IPS DF 4.7 (cell line): Measurements from ENCODE around the gene FOXJ3.

ENCODE experiments used
- DNase-seq: peaks from one replicate; pipeline ENCODE4 v3.0.0-alpha.2; 2013; ENCODE audit warnings: low spot score; ENCODE audit errors: extremely low read depth

FOXJ3 gene

DNA sequence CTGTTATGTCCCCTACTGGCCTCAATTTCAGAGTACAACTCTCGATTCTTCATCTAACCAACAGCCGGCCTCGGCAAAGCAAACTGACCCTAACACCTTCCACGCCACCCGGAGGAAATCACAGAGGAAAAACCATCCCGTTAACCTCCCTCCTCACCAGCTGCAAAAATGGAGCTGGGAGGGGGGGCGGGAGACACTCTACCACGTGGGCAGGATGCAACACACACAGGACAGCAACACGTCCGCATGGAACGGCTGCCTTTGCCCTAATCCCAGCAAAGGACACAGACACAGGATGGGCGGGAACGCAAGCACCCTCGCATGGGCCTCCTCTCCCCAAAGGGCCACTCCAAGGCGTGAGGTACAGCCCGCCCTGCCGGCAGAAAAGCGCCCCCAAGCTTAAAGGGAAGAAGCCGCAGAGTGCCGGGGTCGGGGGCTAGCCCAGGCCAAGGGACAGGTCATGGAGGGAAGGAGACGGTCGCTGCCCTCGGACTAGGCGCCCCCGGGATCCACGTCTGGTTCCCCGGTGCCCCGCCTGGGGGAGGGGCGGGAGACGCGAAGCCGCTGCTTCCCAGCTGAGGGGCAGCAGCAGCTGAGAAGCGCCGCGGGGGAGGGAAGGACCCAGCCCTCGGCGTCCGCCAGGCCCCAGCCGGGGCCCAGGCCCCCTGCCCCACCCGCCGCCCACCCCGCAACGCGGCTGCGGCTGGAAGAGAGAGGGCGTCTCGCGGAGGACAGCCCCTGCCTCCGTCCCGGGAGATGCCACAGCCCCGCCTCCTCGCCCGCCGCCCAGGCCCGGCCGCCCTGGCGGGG is 590 bp downstream of the FOXJ3 start:
- DNase-seq: no peak

DNA sequence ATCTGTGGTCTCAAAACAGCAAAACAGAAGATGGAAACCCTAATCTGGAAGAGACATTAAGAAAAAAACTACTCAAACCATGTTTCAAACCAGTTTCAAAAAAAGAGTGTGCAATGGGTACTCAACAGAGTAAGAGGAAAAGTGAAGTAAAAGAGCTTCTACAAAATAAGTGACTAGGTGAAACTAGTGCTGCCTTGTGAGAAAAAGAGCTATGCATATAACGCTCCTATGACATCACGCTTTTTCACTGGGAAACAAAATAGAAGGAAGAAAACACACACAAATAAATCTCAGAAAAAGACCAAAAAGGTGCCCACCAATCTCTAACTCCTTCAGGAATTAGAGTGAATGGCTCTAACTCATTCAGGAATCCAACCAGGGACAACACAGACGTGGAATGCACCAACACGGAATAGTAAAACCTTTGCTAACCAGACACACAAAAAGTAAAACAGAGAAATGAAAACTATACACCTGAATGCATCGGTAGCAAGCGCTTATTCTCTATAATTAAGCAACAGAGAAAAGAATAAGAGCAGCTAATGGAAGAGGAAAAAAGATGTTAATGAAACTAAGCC is 1.3 kb downstream of the FOXJ3 start:
- no peak for DNase-seq

DNA sequence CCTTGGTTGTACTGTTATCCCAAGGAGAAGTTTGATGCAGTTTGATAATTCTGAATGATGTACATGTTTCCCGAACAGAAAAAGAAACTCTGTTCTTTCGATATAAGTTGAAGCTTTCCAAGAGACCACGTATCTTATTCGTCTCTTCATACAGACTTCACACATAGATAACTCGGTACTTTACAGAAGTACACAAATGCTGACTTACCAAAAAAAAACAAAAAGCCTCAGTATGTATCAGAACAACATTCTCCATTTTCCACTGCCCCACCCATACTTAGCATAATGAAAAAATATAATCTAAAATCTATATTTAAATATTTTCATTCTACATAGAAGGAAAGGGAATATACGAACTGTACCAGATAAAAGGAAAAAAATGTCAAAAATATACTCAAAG is 2.2 kb downstream of the FOXJ3 start:
- no peak for DNase-seq

DNA sequence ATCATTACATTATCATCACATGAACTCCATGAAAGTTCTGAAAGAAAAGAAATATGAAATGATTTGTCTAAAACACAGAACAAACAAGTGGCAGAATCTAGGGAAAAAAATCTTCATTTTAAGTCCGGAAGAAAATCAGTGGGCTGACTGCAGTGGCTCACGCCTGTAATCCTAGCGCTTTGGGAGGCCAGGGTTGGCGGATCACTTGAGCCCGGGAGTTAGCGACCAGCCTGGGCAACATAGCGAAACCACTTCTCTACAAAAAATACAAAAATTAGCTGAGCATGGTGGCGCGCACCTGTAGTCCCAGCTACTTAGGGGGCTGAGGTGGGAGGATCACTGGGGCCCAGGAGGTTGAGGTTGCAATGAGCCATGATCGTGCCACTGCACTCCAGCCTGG is 4.8 kb downstream of the FOXJ3 start:
- no peak for DNase-seq

DNA sequence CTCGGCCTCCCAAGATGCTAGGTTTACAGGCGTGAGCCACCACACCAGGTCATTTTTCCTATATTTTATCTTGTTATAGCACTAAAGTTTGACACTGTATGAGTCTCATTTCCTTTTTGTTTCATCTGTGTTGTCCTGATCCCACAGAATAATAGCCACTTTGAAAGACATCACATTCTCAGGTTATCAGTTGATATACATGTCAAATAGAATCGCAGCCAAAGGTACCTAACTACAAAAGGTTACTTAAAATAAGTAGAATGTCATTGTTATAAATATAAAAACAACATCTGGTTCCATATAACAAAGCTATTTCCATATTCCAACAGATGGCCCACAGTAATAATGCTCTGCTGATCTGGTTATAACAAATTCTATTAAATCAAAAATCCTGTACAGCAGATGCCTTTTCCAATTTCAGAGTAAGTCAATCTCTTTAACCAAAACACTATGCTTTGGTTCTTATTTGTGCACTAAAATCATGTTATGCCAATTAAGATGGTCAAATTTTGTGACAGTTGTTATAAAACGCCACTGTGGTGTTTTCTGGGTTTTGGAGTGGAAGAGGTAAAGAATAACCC is 6.0 kb downstream of the FOXJ3 start:
- DNase-seq: no peak

DNA sequence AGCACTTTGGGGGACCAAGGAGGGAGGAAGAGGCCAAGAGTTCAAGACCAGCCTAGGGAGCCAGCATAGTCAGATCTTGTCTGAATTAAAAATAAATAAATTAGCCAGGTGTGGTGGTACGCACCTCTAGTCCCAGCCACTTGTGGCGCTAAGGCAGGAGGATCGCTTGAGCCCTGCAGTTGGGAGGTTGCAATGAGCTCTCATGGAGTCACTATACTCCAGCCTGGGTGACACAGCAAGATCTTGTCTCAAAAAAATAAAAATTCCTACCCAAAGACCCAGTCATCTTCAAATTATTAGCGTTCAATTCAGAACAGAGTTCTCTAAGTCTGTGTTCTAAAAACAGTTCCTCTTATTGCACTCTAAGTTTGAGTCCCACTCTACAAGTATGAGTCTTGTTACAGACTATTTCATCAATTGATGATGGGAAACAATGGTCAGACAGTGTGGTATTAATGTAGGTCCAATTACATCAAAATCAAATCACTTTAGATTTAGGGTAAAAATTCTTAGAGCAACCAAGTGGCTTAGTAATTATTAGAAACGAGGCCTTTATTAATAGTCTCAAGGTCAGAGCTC is 6.9 kb downstream of the FOXJ3 start:
- no peak for DNase-seq

DNA sequence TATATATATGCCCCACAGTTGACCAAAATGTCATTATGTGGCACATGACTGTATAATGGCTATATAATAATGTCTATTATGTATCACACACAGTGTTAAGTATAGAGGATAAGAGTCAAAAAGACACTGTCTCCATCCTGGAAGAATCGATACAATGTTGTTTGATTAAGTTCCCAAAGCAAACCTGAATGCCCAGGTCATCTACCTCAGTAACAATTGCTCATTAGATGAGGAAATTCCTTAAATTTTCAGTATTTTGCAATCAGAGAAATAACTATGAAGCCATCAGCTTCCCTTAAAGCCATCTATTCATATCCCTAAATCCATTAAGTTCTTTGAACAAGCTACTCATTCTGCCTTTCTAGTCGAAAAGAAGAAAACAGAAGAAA is 10.0 kb downstream of the FOXJ3 start:
- no peak for DNase-seq

DNA sequence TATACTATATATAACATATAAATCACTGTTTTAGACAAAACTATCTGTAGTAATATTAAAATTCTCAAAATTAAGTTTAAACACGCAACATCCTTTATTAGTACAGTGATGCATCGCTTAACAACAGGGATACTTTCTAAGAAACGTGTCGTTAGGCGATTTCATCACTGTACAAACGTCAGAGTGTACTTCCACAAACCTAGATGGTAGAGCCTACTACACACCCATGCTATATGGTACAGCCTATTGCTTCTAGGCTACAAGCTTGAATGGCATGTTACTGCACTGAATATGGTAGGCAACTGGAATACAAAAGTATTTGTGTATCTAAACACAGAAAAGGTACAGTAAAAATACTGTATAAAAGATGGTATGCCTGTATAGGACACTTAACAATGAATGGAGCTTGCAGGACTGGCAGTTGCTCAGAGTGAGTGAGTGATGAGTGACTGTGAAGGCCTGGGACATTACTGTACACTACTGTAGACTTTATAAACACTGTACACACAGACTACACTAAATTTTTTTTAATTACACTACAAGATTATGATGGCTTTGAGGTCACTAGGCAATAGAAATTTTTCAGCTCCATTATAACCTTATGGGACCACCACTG is 10.5 kb downstream of the FOXJ3 start:
- DNase-seq: no peak

DNA sequence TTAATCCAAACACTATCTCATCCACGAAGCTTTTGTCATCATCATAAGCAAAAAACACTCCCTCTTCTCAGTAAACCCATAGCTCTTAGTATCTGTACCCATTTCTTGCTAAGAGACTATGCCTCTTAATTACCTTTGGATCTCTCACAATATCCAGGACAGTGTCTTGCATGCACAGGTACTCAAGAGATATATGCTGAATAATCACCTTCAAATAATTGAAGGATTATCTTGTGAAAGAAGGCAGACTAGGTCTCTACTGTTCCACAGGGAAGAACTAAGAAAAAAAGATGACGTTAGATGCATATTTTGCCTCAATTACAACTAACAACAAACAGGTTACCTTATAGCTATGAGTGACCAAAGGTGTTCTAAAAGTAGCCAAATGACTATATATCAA is 11.5 kb downstream of the FOXJ3 start:
- DNase-seq: no peak

DNA sequence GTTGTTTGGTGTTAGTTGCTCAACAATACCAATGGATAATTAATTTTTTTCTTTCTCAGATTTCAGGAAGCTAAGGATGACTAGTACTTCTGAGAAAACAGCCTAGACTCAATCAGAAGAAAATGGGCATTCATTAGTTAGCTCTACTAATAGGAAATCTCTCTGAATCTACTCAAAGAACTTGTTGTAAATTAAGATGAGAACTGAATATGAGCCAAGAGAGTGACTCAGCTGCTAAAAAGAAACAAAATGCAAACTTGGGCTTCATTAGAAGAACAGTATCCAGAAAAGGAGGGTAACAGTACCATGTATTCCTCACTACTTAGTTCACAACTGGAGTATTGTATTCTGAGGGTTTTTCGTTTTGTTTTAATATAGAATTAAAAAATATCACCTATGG is 12.5 kb downstream of the FOXJ3 start:
- DNase-seq: no peak

DNA sequence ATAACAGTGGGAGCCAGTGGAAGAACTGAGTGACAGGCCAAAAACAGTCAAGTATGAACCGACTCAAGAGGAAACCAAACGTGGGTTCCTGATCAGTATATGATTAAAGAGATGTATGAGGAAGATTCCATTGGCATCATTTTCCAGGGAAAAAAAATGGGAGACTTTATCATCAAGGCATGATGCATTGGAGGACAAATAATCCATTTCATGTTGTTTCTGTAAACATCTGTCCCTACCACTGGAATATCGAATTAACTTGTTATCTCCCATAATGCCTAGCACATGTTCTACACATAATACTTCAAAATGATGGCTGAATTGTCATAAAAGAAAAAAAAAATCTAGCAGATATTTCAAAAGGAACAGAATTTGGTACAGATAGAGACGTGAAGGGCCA is 13.3 kb downstream of the FOXJ3 start:
- no peak for DNase-seq

DNA sequence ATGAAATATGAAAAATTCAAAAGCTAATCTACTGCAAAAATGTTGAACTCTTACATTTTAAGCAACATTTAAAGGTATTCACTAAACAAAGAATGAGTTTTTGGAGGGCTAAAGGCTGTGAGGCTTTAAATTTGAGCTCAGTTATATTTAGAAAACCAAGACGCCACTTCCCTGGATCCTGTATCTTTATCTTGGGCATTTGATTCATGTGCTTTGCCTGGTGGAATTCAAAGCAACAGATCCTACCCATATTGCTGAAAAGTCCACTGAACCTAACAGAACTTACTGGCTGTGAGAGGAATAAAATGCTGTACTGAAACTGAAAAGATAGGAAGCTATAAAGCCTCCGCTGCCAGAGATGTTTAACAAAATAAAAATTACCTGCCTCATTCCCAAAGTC is 14.3 kb downstream of the FOXJ3 start:
- no peak for DNase-seq

DNA sequence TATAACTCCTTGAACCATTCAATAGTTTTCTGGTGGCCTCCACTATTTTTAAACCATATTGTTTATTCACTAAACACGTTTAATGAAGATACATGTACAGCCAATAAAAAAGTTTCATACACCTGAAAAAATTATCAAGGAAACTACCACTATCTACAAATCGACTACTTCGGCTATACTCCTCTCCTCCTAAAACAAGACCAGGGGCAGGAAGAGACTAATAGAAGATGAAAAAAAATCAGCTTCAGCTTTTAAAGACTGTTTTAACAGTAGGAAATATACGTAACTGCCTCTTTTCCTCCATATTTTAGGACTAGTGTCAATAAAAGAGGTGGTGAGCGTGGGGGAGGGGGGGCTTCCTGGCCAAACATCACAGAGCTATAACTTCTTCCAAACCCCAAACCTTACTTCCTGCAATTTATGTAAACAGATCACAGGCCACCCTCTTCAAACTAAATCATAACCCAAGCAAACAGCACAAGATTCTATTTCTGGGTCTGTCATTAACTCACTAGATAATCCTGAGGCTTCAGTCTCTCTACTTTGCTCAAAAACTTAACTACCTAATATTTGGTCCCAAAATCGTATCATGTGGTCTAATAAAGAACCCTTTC is 15.1 kb downstream of the FOXJ3 start:
- no peak for DNase-seq

DNA sequence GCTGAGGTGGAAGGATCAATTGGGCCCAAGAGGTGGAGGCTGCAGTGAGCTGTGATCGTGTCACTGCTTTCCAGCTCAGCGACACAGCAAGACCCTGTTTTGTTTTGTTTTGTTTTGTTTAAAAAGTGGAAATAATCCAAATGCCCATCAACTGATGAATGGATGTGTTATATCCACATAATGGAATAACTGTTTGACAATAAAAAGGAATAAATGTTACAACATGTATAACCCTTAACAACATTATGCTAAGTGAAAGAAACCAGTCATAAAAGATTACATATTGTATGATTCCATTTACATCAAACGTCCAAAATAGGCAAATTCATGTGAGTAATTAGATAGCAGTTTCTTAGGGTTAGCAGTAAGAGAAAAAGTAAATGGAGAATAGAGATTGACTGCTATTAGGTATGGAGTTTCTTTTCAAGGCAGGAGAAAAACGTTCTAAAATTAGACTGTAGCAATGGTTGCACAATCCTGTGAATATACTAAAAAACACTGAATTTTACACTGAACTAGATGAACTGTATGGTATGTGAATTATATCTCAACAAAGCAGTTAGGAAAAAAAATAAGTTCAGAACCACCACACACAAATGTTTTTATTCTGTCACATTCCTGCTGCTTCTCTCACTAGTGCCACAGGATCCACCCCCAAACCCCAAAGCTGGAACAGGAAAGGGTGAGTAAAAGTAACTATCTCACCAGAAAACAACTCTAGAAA is 15.7 kb downstream of the FOXJ3 start:
- DNase-seq: no peak

DNA sequence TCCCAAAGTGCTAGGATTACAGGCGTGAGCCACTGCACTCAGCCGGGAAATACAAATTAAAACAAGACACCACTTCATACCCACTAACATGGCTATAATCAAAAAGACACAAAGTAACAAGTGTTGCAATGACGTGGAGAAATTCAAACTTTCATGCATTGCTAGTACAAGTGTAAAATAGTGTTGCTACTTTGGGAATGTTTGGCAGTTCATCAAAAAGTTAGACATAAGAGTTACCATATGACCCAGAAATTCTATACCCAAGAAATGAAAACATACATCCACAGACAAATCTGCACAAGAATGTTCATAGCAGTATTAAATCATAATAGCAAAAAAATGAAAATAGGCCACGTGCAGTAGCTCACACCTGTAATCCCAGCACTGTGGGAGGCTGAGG is 16.4 kb downstream of the FOXJ3 start:
- no peak for DNase-seq

DNA sequence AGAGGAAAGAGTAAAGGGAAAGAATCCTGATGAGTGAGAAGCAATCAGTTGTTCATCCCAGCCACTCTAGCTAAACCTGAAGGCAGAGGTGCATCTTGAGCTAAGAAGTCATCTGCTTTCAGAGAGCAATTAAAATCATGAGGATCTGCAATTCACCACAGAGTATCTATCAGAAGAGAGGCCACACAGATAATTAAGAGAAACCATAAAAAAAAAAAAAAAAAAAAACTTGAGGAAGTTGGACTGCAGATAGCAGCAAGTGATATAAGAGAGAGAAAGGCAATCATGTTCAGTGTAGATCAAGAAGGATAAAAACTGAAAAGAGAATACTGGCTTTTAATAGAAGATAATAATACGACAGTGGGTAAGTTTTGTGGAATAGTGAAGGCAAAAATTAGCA is 17.7 kb downstream of the FOXJ3 start:
- DNase-seq: no peak

DNA sequence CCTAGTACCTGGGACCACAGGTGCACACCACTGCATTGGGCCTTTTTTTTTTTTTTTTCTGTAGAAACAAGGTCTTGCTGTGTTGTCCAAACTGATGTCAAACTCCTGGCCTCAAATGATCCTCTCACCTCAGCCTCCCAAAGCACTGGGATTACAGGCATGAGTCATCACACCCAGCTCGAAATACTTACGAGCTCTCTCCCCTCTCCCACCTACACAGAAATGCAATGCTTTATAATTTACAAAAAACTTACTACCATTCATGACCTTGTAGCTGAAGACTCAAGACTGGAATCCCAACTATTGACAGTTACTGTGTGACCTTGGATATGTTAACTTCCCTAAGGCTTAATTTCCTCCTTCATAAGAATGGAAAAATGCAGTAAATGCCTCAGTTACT is 18.7 kb downstream of the FOXJ3 start:
- DNase-seq: no peak

DNA sequence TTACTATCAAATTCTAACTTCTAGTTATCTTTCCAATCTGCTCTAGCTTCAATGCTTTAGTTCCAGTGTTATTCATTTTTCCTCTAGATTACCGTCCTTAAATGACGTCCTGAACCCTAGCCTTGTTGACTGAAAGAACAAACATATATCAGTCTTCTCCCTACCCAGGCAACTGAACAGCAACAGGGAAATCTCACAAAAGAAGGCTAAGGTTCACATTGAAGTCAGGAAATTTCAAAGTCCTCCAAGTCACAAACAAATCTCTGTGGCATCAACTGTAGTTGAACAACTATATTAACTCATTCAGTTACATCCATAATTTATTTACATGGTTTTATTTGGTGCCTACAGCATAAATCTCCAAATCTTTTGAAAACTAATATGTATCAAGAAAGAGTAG is 19.5 kb downstream of the FOXJ3 start:
- no peak for DNase-seq

DNA sequence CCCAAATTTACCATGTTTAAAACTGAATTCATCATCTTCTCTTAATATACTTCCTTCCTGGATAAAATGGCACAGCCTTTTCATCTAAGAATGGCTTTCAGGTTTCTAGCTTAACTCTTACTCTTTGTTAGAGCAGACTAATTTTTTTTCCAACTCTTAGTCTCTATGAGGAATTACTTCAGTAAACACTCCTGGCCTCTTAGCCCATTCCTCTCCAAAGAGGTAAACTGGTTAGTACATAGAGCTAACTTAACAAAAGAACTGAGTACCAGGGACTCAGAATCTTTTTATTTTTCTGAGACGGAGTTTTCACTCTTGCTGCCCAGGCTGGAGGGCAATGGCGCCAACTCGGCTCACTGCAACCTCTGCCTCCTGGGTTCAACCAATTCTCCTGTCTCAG is 21.1 kb downstream of the FOXJ3 start:
- no peak for DNase-seq

DNA sequence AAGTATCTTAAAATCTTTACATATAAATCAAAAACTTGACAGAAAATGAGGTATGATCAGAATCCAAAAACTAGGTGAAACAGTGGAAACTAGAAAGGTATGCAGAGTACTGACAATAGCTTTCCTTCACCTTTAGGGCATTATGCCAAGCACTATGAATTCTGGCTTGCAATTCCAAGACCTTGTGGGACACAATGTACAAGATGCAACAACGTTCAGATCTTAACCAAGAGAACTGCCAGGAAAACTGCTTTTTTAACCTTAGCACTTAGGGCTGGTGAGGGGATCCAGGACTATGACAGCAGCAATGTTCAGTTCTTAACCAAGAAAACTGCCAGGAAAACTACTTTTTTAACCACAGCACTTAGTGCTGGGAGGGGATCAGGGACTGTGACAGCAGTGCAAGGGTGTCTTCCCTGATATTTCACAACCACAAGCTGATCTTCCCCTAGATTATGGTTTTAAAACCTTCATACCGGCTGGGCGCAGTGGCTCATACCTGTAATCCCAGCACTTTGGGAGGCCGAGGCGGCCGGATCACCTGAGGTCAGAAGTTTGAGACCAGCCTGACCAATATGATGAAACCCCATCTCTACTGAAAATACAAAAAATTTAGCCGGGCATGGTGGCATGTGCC is 22.3 kb downstream of the FOXJ3 start:
- no peak for DNase-seq

DNA sequence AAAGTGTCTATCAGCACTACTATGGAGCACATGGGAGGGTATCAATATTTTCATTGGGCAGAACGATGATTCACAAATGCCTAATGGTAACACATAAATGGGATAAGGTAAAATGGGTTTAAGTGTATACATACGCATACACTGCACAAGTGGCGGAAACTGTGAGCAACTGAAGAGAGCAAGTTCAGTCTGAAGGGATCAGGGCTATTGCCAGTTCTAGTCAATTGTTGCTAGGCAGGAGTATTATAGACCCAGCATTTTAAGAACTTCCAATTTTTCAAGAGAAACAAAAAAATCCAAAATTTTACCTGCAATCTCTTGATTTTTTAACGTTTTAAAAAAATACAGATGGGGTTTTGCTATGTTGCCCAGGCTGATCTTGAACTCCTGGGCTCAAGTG is 23.1 kb downstream of the FOXJ3 start:
- DNase-seq: no peak
